PFSK-1 (cell line): ENCODE measurements around the gene SLC10A4.

ENCODE experiments used
- FOXP2 ChIP-seq: optimal IDR thresholded peaks from 2 replicates; pipeline ENCODE3; 2011; ENCODE audit warnings: borderline replicate concordance, control low read depth, inconsistent platforms; ENCODE audit not compliant: insufficient read depth; ENCODE audit errors: extremely low read length, extremely low read depth
- POLR2AphosphoS5 ChIP-seq: IDR thresholded peaks from 2 replicates; pipeline ENCODE4 v1.6.1; 2012; ENCODE audit warnings: low read depth, mild to moderate bottlenecking, control low read depth, low read length, moderate library complexity
- REST ChIP-seq, 2 experiments: IDR thresholded peaks; 2 replicates each; pipeline versions ENCODE4 v1.6.1 to v1.8.0; 2011 to 2012; ENCODE audit warnings: low read depth in 2 of 2, low read length in 2 of 2, control low read depth in 1 of 2, inconsistent platforms in 1 of 2, mild to moderate bottlenecking in 1 of 2, moderate library complexity in 1 of 2; ENCODE audit not compliant: insufficient read depth in 1 of 2
- SIN3A ChIP-seq: IDR thresholded peaks from 2 replicates; pipeline ENCODE4 v1.6.1; 2012; ENCODE audit warnings: mild to moderate bottlenecking, low read length, moderate library complexity, borderline replicate concordance; ENCODE audit not compliant: insufficient read depth

- TF ChIP-seq FOXP2 (no peak), POLR2AphosphoS5 (no peak), SIN3A (no peak), REST (IDR thresholded peaks at IDR 0.05; ENCODE audit: insufficient read depth in 1 of 2, low read depth in 2 of 2, low read length in 2 of 2) (no peak)
These were observed 20.8 kb upstream of the SLC10A4 start for GRCh38 chr4:48462363-48462762.
